GM21528 (cell line): ENCODE data around the gene RNF44.
"Not testable (repeated sequence)": the region's sequence is repeated elsewhere in the genome, so short reads cannot be mapped to it uniquely, and the experiment has no call there.

Experiments
- ATAC-seq: cut with Tn5 transposase; IDR thresholded peaks from one replicate; pipeline ENCODE4 v1.9.1; 2021; ENCODE audit warnings: mild to moderate bottlenecking, moderate library complexity; ENCODE audit not compliant: unreplicated experiment, low FRiP score

Gene RNF44

DNA sequence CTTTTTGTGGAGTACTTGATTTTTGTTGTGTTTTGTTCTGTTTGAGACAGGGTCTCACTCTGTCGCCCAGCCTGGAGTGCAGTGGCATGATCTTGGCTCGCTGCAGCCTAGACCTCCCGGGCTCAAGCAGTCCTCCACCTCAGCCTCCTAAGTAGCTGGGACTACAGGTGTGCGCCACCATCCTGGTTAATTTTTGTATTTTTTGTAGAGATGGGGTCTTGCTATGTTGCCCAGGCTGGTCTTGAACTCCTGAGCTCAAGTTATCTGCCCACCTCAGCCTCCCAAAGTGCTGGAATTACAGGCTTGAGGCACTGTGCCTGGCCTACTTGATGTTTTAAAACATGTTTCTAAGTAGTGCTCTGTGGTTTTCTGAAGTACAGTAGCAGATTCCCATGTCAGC is 50.0 kb downstream of the RNF44 start:
- not testable (repeated sequence) for ATAC-seq

DNA sequence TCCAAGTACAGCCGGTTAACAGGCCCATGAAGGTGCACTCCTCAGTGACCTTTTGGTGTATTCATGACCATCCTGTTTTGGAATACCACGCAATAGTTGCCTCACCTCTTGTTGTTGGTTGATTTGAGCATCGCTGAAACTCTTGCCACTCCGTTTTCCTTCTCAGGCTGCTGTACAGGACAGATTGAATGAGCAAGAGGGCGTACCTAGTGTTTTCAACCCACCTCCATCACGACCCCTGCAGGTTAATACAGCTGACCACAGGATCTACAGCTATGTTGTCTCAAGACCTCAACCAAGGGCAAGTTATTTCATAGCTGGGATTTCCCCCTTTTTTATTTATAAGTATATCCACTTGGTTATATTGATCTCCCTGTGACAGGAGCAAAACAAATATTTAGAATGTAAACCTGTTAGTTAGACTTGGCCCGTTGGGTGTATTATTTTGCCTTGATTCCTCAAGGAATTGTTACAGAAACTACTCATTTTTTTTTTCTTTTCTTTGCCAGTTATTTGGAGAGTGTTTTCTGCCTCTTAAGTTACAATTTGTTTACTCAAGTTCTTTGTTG is 50.9 kb downstream of the RNF44 start:
- no peak for ATAC-seq

DNA sequence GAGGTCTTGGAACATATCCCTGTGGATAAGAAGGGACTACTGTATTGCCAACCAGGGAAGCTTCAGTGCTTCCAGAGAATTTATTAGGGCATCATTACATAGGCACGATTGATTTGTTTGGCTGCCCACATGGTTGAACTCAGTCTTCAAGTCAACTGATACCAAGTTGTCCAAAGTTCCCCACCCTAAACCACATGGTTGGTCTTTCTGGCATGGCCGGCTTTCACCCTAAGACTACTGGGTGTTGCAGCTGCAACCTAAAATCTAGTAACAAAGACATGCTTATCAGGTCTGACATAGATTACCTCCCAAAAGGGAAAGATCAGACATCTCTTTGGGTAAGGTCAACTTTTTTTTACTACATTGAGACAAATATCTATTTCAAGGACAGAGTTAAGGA is 52.0 kb downstream of the RNF44 start:
- ATAC-seq: no peak

DNA sequence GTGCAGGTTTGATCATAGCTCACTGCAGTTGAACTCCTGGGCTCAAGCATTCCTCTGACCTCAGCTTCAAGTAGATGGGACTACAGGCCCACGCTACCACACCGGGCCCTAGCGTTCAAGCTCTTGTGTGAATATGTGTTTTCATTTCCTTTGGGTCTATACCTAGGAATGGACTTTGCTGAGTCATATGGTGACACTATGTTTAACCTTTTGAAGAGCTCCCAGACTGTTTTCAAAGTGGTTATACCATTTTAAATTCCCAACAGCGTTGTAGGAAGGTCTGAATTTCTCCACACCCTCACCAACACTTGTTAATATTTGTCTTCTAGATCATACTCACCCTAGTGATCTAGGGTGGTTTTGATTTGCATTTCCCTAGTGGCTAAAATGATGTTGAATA is 55.5 kb downstream of the RNF44 start:
- no peak for ATAC-seq
